HG03442 (cell line): ENCODE data around the gene PRM2.

ENCODE experiments used
- ATAC-seq: cut with Tn5 transposase; IDR thresholded peaks from one replicate; pipeline ENCODE4 v1.9.1; 2021; ENCODE audit warnings: mild to moderate bottlenecking, moderate library complexity; ENCODE audit not compliant: unreplicated experiment

The PRM2 gene

GRCh38 chr16:11264155-11264832 lies 12.0 kb downstream of the PRM2 start:
- ATAC-seq: no peak

GRCh38 chr16:11263737-11264136 lies 12.5 kb downstream of the PRM2 start:
- ATAC-seq: no peak

DNA sequence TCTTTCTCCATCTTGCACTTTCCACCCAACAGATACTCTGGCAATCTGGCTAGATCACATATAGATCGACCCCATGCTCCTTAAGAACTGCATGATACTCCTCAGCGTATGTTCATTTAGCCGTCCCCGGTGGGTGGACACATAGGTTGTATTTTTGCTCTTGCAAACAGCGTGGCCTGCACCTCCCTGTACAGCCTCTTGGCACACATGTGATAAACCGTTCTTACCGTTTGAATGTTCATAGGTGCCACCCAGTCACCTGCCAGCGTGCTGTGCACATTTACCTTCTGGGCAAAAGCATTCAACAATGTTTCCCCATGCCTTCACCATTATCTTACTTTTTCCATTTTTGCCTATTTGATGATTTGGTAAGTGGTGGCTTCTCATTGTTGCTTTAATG lies 13.4 kb downstream of the PRM2 start:
- no peak for ATAC-seq

DNA sequence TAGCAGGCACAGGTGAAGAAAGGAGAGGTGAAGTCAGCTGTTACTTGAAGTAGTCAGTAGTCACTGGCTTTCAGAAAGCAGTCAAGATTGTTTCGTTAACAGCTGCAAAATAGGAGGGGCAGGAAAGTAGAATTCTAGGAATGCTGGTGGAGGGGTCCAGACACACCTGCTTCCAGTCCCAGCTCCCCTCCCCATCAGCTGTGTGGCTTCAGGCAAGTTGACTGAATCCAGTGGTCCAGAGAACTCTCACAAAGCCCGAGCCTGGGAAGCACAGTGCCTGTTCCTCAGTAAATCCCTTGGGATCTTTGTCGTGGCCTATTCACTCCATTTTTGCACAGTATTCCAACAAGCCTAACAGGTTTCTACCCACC lies 15.7 kb downstream of the PRM2 start:
- ATAC-seq: no peak

DNA sequence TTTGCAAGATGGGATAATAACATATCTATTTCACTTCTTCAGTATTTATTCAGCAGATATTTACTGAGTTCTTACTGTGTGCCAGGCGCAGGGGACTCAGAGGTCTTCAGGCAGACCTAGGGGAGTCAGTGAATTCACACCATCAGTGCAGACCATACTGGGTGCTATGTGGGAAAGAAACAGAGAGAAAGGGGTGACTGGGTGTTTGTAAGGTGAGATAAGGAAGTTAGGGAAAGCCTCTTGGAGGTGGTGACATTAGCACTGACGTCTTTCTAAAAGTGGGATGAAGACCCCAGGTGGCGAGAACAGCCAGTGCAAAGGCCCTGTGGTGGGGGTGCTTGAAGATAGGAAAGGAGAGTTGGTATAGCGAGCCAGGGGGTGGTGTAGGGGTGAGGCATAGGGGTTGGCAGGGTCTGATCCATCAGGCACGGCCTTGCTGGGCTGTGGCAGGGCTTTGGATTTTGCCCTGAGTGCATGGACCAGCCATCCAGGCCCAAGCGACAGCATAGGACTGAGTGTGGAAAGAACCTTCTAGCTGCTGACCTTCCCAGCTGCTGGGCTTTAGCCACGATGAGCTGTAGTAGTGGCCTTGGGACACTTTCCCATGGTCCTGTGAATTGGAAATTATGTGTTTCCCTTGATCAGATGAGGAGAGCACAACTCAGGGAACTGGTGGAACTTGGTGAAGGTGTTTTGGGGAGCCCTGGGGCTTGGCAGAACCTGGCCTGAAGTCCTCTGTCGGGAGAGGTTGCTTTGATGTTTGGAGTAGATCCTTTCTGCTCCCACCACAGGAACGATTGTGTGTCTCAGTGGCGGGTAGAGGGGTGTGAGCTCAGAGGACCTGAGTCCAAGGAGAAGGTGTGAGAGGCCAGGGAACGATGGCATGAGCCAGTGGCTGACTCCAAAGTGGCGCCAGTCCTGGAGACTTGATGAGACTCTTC lies 16.4 kb downstream of the PRM2 start:
- no peak for ATAC-seq

DNA sequence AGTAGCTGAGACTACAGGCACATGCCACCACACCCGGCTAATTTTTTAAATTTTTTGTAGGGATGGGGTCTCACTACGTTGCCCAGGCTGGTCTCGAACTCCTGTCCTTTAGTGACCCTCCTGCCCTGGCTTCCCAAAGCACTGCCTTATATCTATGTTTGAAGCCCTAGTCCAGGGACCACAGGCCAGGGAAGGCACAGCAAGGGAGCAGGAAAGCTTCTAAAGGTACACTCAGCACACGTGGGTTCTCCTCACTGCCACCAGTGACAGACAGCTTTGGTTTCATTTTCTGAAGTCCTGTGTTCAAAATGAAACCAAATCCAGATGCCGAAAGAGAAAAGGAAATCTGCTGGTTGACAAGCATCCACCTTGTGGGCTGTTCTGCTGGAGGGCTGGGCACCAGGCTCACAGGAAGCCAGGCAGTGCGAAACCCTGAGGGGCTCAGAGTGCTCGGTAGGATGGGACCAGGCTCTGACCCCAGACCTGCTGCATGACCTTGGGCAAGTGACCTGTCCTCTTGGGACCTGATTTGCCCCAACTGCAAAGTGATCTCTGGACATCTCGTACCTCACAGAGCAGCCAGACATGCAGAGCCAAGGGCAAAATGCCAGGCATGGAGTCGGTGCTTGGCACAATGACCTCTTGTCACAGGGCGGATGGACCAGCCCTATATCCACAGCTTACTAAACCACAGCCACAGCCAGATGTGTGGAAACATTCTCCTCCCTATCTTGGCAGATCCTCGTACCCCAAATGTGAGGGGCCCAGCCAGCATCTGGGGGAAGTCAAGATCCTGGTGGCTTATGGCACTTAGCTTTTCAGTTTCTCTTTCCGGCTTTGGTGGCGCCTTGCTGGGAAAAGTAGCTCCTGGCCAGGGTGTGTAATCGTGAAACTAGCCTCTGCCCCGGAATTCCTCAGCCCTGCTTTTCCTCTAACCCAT lies 17.5 kb downstream of the PRM2 start:
- ATAC-seq: no peak

GRCh38 chr16:11257131-11257938 lies 18.9 kb downstream of the PRM2 start:
- ATAC-seq: no peak

- no peak for ATAC-seq
Observed at GRCh38 chr16:11256661-11257130, 19.6 kb downstream of the PRM2 start.

GRCh38 chr16:11255737-11256660 lies 20.3 kb downstream of the PRM2 start, which contains the start of gene SOCS1:
Gene SOCS1 (minus strand): TSS chr16:11256204. CDS start chr16:11255478, 726 bp downstream.
- peak; percentile 44 for ATAC-seq

- peak; percentile 2 for ATAC-seq
Observed at GRCh38 chr16:11254913-11255736, 21.2 kb downstream of the PRM2 start.

DNA sequence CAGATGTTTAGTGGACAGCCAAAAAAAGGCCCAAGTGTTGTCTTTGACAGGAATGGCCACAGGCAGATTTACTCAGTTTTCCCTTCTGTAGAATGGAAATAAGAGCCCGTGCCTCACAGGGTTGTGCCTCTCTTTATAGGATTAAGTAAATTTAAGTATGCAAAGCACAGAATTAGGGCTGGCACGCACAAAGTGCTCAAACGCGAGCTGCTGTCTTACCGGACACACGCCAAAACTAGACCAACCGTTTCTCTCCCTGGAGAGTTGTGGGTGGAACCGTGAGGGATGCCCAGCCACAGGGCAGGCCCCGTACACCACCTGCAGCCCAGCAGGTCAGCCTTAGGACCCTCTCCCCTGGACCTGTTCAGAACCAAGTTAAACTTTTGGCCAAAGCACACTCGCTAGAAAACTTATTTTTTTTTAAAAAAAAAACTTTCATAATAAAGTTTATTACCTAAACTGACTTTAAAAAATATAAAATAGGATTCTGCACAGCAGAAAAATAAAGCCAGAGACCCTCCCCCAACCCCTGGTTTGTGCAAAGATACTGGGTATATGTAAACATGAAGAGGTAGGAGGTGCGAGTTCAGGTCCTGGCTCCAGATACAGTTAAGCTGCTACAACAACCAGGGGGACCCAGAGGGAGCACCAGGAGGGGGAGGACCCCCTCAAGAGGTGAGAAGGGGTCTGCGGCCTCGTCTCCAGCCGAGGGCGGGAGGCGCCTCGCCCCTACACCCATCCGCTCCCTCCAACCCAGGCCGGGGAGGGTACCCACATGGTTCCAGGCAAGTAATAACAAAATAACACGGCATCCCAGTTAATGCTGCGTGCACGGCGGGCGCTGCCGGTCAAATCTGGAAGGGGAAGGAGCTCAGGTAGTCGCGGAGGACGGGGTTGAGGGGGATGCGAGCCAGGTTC lies 22.0 kb downstream of the PRM2 start:
- no peak for ATAC-seq

DNA sequence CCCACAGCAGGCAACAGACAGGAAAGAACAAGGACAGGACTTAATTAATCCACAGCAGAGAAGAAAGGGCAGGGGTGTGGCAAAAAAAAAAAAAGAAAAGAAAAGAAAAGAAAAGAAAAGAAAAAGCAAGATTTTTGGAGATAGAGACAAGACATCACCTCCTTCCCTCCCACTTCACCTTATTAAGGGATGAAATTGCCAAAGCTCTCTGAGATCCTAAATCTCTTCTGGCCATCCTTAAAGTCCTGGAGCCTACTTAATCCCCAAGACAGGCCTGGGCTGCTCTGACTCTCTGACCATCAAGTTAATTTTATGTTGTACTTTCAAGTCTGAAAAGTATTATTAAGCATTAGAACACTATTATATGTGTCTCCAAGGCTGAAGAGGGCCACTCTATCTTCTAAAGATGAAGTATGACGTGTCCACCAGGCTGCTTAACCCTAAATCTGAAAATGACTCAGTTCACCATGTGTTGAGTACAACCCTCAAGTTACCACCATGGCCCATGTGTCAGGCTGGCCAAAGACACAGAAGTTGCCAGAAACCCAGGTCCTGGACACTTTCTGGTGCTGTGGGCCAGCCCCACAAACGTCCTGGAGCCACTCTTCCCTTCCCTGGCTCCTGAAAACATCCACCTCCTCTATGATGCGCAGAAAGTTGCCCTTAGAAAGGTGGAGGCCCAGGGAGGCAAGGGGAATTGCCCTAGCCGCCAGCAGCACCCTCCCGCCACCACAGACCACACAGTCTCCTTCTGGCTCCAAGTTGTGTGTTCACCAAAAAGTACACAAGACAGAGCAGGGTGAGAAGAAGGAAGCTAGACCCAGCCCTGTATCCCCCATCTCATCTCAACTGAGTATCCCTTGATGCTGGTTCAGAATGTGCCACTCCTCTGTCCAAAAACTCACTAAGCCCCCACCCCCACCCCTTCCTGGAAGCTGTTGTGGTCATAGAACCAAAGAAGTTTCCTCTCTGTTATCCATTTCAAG lies 23.0 kb downstream of the PRM2 start:
- no peak for ATAC-seq

DNA sequence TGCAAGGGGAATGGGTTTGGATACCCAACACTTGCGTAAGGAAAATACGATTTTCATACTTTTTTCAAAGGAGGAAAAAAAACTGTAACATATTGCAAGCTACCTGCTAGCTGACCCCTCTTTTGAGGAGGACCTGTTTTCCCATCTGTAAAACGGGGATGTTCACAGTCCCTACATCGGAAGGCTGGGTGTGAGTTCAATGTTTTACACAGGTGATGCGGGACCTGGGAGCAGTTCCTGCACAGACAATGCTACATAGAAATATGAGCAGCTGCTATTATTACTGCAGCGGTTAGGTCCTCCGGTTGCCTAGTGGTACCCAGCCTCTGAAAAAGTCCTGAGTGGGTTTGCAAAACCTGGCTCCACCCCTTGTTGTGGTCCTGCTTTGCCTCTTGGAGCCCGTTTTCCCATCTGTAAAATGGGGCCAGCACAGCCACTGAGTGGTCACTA lies 23.8 kb downstream of the PRM2 start:
- no peak for ATAC-seq

DNA sequence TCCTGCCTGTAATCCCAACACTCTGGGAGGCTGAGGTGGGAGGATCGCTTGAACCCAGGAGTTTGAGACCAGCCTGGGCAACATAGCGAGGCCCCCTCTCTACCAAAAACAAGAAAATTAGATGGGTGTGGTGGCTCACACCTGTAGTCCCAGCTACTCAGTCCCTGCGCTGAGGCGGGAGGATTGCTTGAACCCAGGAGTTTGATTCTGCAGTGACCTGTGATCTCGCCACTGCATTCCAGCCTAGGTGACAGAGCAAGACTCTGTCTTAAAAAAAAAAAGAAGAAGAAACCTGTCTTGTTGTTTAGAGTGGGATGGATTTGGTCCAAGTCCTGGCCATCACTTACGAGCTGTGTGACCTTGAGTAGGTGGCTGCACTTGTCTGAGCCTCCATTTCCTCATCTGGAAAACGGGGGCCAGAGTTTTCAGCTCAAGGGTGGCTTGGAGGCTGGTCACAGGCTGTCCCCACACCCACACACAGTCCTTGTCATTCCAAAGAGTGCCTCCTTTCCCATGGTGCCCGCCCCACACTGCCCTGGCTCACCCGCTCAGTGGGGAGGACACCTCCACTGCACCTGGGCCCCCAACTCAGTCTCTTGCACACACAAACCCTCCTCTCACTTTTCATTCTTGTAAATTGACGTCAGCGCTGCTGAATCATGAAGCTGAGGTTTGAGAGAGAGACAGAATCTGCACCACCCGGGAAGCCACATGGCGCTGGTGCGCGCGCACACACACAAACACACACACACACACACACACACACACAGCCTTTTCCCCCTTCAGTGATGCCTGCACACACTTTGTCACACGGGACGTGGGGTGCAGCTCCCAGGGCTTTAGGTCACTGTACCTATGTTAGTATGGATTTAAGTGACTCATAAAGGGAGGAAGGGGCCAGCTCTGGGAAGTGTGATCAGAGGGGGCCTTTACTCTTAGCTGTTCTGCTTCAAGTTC lies 24.5 kb downstream of the PRM2 start:
- no peak for ATAC-seq
